ENCODE measurements around the gene ABCA7.
"Not testable (repeated sequence)": the region's sequence is repeated elsewhere in the genome, so short reads cannot be mapped to it uniquely, and the experiment has no call there.

Gene ABCA7

DNA sequence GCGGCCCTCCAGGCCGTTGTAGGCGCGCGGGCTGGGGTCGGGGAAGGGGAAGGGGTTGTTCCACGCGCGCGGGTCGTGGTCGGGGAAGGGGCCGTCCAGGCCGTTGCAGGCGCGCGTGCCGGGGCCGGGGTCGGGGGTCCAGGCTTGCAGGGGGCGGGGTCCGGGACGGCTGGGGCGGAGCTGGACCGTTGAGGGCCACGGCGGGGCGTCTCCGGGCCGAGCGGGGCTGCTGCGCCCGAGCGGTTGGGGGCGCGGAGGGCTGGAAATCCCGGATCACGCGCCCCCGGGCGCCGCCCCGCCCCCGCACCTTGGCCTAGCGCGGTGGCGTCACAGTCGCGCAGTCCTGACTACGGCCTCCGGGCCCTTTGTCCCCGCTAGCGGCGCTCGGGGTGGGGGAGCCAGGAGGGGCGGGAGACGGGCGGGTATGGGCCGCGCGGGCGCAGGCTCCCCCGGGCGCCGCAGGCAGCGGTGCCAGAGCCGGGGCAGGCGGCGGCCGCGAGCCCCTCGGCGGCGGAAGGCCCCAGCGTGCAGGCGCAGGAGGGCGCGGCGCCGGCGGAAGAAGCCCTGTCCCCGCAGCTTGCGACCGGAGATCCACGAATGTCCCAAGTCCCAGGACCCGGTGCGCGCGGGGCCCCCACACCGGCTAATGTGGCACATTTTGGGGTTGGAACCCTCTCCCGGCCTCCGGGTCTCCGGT is 64.6 kb downstream of the ABCA7 start:
- DNase-seq (ENCODE audit: low read depth in 2 of 2) = peak in 1 of 2 donors; percentile 65

DNA sequence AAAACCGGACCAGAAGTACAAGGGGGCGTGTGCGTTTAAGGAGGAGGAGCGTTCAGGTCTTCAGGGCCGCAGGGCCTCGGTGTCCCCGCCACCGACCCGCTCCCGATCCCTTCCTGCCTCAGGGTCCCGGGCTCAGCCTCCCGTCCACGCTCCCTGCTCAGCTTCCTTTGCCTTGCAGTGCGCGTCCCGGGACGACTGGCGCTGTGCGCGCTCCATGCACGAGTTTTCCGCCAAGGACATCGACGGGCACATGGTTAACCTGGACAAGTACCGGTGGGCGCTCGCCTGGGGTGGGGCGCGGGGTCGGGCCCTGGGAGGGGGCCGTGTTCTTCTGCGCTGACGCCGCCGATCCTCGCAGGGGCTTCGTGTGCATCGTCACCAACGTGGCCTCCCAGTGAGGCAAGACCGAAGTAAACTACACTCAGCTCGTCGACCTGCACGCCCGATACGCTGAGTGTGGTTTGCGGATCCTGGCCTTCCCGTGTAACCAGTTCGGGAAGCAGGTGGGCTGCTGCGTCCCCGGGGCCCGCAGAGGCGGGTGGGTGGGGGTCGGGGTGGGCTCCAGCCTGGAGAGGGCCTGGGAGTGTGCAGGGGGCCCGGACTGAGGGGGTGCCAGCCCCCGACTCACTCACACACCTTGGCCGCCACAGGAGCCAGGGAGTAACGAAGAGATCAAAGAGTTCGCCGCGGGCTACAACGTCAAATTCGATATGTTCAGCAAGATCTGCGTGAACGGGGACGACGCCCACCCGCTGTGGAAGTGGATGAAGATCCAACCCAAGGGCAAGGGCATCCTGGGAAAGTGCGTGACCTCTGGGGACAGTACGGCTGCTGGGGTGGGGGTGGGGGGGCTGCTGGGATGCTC is 65.3 kb downstream of the ABCA7 start:
- DNase-seq (ENCODE audit: low read depth in 2 of 2) = no peak

DNA sequence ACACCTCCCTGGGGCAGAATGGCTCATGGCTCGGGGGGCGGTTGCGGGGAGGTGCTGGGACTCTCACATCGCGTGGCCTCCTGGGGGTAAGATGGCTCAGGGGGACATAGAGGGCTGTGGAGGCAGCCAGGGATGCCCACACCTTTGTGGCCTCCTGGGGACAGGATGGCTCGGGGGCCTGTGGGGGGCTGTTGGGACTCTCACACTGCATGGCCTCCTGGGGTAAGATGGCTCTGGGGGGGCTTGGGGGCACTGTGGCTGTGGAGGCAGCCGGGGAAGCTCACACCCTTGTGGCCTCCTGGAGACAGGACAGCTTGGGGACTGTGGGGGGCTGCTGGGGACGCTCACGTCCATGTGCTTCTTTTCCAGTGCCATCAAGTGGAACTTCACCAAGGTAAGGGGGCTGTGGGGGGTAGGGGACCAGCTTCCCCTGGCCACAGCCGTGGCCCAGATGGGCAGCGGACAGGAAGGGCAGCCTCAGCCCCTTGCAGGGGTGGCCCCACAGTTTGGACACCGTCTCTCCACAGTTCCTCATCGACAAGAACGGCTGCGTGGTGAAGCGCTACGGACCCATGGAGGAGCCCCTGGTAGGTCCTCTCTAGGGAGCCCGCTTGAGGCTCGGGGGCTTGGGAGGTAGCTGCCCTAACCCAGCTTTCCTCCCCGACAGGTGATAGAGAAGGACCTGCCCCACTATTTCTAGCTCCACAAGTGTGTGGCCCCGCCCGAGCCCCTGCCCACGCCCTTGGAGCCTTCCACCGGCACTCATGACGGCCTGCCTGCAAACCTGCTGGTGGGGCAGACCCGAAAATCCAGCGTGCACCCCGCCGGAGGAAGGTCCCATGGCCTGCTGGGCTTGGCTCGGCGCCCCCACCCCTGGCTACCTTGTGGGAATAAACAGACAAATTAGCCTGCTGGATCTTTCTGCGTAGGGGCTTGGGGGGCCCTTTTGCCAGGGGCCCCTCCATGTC is 66.2 kb downstream of the ABCA7 start:
- no peak for DNase-seq (ENCODE audit: low read depth in 2 of 2)

DNA sequence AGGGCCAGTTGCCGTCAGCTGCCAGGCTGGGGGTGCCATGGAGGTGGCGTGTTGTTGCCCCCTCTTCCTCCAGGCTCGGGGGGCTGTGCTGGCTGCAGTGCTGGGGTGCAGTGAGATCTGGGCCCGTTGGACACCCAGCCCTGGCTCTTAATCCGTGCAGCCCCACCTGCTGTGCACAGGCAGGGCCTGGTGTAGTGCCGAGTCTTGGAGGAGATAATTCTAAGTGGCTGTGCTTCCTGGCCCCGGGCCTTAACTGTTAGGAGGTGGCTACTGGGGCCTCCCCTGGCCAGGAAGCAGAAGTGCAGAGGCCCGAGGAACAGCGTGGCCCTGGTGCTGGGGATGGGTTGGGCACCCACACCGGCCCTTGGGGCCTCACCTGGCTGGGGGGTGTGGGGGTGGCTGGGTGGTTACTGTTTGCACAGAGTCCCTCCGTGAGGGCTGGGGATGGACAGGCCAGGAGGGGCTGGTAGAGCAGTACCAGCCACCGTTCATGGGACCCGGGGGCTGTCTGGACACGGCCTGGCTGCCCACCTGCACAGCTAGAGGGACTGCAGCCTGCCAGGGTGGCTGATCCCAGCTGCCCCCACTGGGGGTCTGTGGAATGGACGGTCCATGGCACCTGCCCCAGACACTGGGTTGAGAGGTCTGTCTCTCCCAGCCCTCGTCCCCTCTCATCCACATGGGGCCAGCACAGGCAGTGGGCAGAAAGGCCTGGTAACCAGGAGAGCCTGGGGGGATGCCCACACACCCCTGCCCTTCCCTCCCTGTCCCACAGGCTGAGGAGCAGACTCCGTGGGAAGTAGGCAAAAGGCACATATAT is 67.1 kb downstream of the ABCA7 start:
- no peak for DNase-seq (ENCODE audit: low read depth in 2 of 2)

DNA sequence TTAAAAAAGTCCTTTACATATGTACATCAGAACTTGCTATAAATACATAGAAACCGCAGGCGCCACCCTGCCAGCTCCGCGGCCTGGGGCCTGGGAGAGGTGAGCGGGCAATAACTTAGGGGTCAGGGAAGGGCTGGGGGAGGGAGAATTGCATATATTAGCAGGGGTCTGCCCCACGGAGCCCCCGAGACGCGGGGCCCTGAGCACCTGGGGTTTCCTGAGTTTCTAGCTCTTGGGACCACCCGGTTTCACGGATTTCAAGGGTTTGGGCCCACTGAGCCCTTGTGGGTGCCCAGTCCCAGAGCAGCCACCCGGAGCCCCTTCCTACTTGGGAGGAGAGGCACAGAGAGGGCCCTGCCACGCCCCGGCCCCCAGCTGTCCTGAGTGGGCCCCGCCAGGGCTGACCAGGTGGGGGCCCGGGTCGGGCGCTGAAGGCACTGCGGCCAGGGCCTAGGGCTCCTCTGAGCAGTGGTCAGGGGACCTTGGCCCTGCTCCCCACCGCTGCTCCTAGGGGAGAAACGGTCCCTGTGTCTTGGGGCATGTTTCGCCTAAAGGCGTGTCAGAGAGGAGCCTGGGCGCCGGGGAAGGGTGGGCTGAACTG is 67.9 kb downstream of the ABCA7 start:
- DNase-seq (ENCODE audit: low read depth in 2 of 2) = no peak

DNA sequence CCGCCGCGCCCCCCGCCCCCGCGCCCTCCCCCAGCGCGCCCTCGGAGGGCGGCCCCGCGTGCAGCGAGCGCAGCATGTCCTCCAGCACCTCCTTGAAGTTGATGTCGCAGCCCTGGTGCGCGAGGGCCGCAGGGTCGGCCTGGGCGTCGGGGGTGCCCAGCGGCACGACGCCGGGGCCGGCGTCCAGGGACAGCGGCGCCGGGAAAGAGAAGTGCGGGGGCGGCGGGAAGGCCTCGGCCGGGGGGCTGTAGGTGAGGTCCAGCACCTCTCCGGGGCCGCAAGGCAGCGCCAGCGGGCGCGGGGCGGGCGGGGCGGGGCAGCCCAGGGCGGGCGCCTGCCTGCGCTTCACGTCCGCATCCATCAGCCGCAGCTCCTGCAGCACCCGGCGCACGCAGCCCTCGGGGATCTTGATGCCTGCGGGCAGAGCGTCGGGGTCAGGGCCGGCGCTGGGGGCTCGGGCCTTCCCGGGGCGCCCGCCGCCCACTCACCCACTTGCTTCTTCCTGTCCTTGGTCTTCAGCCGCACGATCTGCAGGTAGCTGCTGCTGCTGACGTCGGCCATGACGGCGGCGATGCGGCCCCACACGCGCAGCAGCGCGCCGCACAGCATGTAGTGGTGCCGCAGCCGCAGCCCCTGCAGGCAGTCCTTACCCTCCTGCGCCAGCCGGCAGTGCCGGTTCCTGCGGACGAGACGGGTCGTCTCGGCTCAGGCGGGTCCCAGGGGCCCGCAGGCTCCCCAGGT is 68.6 kb downstream of the ABCA7 start:
- DNase-seq (ENCODE audit: low read depth in 2 of 2) = no peak

DNA sequence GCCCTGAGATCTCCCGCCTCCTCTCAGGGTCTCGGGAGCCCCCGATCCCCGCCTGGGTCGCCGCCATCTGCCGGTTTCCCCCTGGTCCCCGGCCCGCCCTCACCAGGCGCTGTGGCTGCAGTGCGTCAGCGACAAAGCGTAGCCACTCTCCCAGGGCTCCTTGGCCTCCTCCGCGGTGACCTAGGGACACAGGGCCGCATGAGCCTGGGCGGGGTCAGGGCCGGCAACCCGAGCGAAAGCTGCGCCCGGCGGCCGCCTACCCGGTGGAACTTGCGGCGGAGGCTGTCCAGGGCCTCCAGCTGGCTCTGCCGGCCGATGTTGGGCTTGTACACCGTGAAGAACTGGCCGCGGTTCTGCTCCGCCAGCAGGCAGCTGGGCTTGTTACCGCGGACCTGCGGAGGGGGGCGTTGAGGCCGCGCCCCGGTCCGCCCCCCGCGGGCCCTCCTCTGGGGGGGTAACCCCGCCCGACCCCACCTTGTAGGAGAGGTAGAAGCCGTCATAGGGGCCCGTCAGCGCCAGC is 69.2 kb downstream of the ABCA7 start:
- DNase-seq (ENCODE audit: low read depth in 2 of 2) = no peak

DNA sequence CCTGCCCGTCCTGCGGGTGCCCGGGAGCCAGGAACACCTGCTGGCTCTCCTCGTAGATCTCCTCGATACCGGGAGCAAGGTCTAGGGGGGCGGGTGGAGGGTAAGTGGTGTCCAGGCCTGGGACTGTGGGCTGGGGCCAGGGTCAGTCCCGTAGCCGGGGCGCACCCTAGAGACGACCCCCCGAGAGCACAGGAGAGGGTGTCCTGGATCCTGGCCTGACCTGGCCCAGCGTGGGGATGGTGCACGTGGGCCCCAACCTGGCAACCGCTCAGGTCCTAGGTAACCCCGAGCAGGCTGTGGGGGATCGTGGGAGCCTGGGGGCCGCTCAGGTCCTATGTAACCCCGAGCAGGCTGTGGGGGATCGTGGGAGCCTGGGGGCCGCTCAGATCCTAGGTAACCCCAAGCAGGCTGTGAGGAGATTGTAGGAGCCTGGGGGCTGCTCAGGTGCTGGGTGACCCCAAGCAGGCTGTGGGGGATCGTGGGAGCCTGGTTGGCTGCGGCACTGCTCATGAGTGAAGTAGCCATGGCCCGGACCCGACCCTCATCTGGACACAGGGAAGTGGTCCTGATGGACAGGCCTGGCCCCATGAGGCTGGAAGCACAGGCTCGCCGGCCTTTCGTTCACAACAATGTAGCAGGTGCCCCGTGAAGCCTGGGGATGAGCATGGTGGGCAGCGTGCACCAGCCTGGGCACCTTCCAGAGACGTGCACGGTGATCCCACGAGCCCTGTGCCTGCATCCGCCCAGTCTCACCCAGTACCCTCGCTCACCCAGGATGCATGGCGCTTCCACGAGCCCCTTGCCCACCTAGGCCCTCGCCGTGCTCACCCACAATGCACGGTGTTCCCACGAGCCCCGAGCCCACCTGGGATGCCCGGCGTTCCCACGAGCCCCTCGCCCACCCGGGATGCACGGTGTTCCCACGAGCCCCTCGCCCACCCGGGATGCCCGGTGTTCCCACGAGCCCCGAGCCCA is 70.1 kb downstream of the ABCA7 start:
- no peak for DNase-seq (ENCODE audit: low read depth in 2 of 2)

DNA sequence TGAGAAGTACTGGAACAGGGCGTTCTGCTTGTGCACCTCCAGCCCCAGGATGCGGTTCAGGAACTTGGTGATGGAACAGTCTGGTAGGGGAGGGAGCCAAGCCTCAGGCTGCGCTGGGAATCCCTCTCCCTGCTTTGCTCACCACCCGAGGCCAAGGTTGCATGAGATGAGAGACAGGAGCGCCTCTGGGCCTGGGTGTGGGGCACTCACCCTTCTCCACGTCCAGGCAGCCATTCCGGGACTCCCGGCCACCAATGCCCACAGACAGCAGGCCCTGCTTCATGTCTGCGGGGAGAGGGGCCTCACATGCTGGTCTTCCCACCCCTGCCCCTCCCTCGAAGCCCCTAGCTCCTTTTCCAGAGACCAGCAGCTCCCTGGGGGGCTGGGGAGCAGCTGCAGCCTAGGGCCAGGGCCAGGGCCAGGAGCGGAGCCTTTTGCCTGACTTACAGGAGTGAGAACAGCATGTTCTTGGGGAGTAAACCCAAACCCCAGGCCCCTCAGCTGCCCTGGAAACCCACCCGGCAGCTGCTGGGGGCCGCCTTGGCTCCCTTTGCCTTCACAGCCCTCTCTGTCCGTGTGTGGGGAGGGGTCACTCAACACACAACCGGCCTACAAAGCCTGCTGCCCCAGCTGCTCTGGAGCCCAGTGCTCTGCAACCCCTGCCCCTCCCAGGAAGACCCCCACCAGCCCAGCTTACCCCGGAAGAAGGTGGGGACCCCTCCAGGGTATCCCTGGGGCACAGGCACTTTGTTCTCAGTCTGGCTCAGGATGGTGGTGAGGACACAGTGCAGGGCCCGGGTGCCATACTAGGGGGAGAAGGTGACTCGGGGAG is 71.1 kb downstream of the ABCA7 start:
- no peak for DNase-seq (ENCODE audit: low read depth in 2 of 2)

DNA sequence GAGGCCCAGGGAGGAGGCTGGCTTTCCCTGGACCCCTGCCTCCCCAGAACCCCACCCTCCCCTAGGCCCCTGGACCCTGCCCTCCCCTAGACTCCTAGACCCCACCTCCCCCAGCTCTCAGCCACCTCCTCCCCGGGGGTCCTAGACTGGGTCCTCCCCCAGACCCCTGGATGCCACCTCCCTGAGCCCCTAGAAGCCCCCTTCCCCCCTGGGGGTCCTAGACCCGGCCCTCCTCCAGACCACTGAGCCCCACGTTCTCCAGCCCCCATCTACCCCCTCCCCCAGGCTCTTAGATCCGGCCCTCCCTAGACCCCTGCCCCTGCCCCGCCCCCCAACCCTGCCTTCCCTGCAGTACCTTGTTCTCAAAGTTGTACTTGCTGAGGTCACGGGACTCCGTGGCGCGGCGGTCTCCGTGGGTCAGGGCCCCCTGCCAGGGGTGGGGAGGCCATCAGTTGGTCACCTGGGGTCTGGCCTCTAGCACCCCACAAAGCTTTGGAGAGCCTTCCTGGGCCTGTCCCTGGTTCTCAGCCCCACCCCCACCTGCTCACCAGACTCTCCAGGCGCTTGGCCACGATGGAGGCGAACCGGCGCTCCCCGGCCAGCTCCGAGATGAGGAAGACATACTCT is 71.8 kb downstream of the ABCA7 start:
- no peak for DNase-seq (ENCODE audit: low read depth in 2 of 2)

DNA sequence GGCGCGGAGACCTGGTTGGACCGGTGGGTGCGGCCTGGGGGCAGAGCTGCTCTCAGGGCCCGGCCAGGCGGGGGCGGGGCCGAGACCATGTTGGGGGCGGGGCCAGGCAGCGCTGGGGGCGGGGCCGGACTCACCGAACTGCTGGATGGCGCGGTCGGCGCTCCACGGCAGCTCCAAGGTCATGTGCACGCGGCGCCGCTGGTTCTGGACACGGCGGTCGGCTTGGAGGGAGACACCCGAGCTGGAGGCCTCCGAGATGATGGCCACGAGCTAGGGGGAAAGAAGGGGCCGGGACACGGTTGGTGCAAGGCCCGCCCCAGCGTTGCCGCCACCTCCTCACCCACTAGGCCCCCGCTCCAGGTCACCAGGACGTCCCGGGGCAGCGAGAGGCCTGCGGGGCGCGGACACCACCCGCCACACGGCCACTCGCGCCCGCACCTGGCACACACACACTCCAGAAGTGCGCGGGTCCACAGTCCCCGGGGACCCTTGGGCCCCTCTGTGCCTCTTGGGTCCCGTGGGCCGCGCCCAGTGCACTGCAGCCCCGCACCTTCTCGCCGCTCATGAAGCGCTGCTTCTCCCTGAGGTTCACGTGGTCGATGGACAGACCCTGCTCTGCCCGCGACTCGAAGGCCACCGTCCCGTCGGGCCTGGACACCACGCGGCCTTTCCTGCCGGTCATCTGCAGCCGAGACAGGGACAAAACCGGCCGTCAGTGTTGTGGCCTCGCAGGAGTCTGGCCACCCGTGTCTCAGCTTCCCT is 72.5 kb downstream of the ABCA7 start:
- DNase-seq (ENCODE audit: low read depth in 2 of 2) = no peak

DNA sequence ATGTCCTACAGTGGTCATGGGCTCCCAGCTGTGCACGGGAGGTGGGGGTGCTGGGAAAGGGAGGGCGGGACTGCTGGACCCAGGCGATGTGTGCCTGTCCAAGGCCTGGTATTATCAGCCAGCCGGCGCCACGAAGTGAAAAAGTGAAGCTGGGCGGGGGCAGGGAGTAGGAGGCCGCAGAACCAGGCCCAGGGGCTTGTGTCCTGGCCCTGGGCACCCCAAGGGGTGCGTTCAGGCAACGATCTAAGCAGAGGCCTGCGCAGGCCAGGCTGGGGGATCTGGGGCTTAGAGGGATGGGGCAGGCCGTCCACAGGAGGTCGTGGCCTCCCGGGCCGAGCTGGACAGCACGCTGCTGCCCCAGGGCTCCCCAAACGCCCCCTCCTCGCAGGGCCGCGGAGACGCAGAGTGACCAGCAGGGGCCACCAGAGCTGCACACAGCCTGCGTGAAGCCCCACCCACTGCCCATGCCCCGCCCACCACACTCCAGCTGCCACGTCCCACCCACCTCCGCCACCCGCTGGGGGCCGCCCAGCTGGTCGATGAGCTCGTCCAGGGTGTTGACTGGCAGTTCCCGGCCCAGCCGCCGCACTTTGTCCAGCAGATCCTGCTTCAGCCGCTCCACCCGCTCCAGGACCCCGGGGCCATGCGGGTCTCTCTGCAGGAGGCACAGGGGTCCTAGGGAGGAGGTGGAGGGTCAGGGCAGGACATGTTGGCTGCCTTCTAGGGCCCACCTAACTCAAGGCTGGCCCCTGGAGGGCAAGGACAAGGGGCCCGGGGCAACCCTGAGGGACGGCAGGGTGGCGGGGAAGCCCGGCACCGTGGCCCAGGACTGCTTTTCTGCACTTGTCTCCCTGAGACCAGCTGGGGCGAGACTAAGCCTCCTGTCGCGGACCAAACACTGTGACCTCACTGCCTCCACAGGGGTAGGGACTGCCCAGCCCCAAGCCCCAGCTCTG is 73.4 kb downstream of the ABCA7 start:
- DNase-seq (ENCODE audit: low read depth in 2 of 2) = peak; percentile 67 to 68

DNA sequence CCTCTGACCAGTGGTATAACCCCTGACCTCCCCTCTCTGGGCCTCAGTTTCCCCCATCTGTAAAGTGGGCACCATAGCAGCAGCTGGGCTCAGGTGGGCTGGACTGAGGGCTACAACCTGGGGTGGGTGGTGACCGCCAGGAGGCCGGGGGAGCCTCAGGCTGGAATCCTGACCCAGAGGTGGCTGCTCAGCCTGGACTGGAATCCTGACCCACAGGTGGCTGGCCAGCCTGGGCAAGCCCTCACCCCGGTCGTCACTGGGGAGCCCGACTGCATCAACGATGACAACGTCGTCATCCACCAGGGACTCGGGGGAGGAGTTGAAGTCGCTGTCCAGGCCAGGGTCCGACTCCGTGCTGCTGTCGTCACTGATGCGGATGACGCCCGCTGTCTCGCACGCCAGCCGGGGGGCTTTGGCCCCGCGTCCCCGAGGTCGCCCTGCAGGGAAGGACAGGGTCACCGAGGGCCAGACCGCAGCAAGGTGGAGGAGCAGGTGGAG is 74.1 kb downstream of the ABCA7 start:
- no peak for DNase-seq (ENCODE audit: low read depth in 2 of 2)

DNA sequence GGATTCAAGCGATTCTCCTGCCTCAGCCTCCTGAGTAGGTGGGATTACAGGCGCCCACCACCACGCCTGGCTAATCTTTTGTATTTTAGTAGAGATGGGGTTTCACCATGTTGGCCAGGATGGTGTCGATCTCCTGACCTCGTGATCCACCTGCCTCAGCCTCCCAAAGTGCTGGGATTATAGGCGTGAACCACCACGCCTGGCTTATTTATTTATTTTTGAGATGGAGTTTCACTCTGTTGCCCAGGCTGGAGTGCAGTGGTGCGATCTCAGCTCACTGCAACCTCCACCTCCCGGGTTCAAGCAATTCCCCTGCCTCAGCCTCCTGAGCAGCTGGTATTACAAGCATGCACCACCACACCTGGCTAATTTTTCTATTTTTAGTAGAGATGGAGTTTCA is 74.8 kb downstream of the ABCA7 start:
- DNase-seq (ENCODE audit: low read depth in 2 of 2) = not testable (repeated sequence)
